ENCODE data around the gene PMM2. TPM values are rescaled to one million over a fixed set of nuclear protein-coding genes. Genes with fewer than 3 reads are reported as not detected.

The PMM2 gene
- total RNA-seq, 1 donor = 42.7 TPM

DNA sequence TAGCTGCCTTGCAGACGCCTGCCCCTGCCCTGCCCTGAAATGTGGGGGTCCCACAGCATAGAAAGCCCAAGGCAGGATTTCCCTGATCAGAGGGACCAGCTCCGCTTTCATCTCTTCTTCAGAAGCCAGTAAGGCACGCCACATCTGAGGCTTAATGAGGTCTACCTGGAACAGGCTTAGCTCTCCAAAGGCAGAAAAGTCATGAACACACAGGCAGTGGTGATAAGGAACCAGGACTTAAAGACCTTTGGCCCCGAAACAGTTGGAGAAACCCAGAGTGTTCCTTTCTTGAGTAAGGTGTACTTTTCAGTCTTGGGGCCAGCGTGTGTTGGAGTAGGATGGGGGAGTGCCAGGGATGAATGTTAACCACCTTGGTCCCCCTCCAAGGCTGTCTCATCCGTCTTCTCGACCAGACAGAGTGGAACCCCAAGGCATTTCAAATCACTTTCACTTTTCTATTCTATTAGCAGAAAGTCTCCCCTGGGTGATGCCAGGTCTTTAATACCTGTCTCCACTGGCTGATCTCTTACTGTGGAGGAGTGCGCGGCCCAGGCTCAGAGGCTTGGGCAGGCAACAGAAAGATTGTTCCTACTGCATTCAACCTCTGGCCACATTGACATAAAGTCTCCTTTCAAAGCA, 44.1 kb upstream of the PMM2 start:
- DNase-seq (ENCODE audit: insufficient read length, low spot score, missing footprints) = no peak
- Histone ChIP-seq H3K79me2 (ENCODE audit: insufficient read depth, low read length) (no peaks in the 10 kb centered on the region), H3K27me3 (ENCODE audit: insufficient read depth, low read length) (no peaks in the 10 kb centered on the region), H4K20me1 (ENCODE audit: insufficient read depth, low read length) (no peaks in the 10 kb centered on the region), H3K36me3 (ENCODE audit: insufficient read depth, low read length) (no peaks in the 10 kb centered on the region), H3K27ac (ENCODE audit: low read depth, low read length) (no peak overlapping the region), H3K4me1 (ENCODE audit: insufficient read depth, low read length) (peaks cover 9% of the 10 kb centered on the region), H3K9me3 (ENCODE audit: low read depth, low read length) (no peaks in the 10 kb centered on the region), H3K4me2 (ENCODE audit: insufficient read depth, low read length) (no peak overlapping the region), H2AFZ (ENCODE audit: low read length) (no peak overlapping the region), H3K4me3 (ENCODE audit: insufficient read depth, low read length) (no peak overlapping the region)
- TF ChIP-seq, protein P1, sequence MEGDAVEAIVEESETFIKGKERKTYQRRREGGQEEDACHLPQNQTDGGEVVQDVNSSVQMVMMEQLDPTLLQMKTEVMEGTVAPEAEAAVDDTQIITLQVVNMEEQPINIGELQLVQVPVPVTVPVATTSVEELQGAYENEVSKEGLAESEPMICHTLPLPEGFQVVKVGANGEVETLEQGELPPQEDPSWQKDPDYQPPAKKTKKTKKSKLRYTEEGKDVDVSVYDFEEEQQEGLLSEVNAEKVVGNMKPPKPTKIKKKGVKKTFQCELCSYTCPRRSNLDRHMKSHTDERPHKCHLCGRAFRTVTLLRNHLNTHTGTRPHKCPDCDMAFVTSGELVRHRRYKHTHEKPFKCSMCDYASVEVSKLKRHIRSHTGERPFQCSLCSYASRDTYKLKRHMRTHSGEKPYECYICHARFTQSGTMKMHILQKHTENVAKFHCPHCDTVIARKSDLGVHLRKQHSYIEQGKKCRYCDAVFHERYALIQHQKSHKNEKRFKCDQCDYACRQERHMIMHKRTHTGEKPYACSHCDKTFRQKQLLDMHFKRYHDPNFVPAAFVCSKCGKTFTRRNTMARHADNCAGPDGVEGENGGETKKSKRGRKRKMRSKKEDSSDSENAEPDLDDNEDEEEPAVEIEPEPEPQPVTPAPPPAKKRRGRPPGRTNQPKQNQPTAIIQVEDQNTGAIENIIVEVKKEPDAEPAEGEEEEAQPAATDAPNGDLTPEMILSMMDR (IDR thresholded peaks at IDR 0.05; ENCODE audit: extremely low read depth, low read depth, low read length) = no peak

DNA sequence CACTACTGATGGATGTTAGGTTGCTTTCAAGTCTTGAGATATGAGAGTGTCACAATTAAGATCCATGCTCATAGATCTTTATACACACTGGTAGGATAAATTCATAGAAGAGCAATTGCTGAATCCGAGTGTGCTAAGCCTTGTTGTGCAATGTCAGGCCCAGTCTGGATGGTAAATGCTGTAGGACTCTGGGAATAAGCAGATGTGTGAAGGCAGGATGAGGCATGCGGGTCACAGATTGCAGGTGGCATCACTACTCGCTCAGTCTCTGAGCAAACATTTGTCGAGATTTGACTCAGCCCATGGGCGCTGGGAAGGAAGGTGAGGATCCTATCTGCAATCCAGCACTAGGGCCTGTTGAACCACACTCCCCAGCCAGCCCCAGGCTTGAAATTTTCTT, 40.9 kb upstream of the PMM2 start:
- Histone ChIP-seq H2AFZ (ENCODE audit: low read length) (no peak overlapping the region), H3K27me3 (ENCODE audit: insufficient read depth, low read length) (no peaks in the 10 kb centered on the region), H3K4me1 (ENCODE audit: insufficient read depth, low read length) (peaks cover 8% of the 10 kb centered on the region), H3K4me2 (ENCODE audit: insufficient read depth, low read length) (no peak overlapping the region), H3K4me3 (ENCODE audit: insufficient read depth, low read length) (no peak overlapping the region), H3K27ac (ENCODE audit: low read depth, low read length) (no peak overlapping the region), H3K79me2 (ENCODE audit: insufficient read depth, low read length) (no peaks in the 10 kb centered on the region), H4K20me1 (ENCODE audit: insufficient read depth, low read length) (no peaks in the 10 kb centered on the region), H3K9me3 (ENCODE audit: low read depth, low read length) (no peaks in the 10 kb centered on the region), H3K36me3 (ENCODE audit: insufficient read depth, low read length) (no peaks in the 10 kb centered on the region)
- TF ChIP-seq, protein P1 (IDR thresholded peaks at IDR 0.05; ENCODE audit: extremely low read depth, low read depth, low read length) = no peak
- no peak for DNase-seq (ENCODE audit: insufficient read length, low spot score, missing footprints)

DNA sequence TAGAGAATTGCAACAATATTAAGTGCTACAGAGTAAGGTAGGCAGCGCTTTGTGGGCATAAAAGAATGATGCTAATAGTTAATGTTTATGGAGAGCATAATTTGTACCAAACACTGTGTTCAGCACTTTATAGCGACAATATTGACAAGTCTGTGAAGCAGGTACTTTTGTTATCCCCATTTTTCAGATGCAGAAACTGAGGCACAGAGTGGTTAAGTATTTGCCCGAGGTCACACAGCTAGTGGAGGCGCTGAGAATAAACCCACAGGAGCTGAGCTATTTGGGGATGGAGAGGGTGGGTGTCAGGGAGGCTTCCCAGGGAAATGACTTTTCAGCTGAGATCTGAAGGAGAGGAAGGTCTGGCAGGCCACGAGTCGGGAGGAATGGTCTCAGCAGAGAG, 39.6 kb upstream of the PMM2 start:
- H3K27me3 ChIP-seq (ENCODE audit: insufficient read depth, low read length) = no peaks in the 10 kb centered on the region

DNA sequence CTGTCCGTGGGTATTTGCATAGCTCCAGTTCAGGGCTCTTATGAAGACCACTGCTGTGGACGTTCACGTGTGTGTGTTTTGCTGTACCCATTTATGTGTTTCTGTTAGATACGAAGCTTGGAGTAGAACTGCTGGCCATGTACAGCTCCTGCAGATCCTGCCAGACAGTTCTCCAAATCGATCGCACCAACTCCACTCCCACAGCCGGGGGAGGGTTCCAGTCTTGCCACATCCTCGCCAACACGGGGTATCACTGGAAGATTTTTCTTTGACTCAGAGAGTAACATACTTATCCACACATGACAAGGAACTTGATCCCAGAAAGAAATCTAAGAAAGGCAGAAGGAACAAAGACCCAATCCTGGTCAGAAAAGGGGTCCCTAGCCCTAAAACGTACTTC, 37.6 kb upstream of the PMM2 start:
- H4K20me1 ChIP-seq (ENCODE audit: insufficient read depth, low read length) = no peaks in the 10 kb centered on the region
- H3K4me2 ChIP-seq (ENCODE audit: insufficient read depth, low read length) = no peak overlapping the region
- no peaks in the 10 kb centered on the region for H3K36me3 ChIP-seq (ENCODE audit: insufficient read depth, low read length)
- no peaks in the 10 kb centered on the region for H3K27me3 ChIP-seq (ENCODE audit: insufficient read depth, low read length)
- no peak overlapping the region for H2AFZ ChIP-seq (ENCODE audit: low read length)
- H3K9me3 ChIP-seq (ENCODE audit: low read depth, low read length) = no peaks in the 10 kb centered on the region
- no peak for DNase-seq (ENCODE audit: insufficient read length, low spot score, missing footprints)
- no peak overlapping the region for H3K4me3 ChIP-seq (ENCODE audit: insufficient read depth, low read length)
- H3K79me2 ChIP-seq (ENCODE audit: insufficient read depth, low read length) = no peaks in the 10 kb centered on the region
- no peaks in the 10 kb centered on the region for H3K4me1 ChIP-seq (ENCODE audit: insufficient read depth, low read length)
- H3K27ac ChIP-seq (ENCODE audit: low read depth, low read length) = no peak overlapping the region
- TF ChIP-seq, protein P1 (IDR thresholded peaks at IDR 0.05; ENCODE audit: extremely low read depth, low read depth, low read length) = no peak

More for the DNA sequence above, 39.6 kb upstream of the PMM2 start:
- no peaks in the 10 kb centered on the region for H4K20me1 ChIP-seq (ENCODE audit: insufficient read depth, low read length)
- no peaks in the 10 kb centered on the region for H3K36me3 ChIP-seq (ENCODE audit: insufficient read depth, low read length)
- H3K4me2 ChIP-seq (ENCODE audit: insufficient read depth, low read length) = no peak overlapping the region
- no peak overlapping the region for H3K27ac ChIP-seq (ENCODE audit: low read depth, low read length)
- DNase-seq (ENCODE audit: insufficient read length, low spot score, missing footprints) = no peak
- TF ChIP-seq, protein P1 (IDR thresholded peaks at IDR 0.05; ENCODE audit: extremely low read depth, low read depth, low read length) = no peak
- no peaks in the 10 kb centered on the region for H3K9me3 ChIP-seq (ENCODE audit: low read depth, low read length)
- no peaks in the 10 kb centered on the region for H3K79me2 ChIP-seq (ENCODE audit: insufficient read depth, low read length)
- no peaks in the 10 kb centered on the region for H3K4me1 ChIP-seq (ENCODE audit: insufficient read depth, low read length)
- H3K4me3 ChIP-seq (ENCODE audit: insufficient read depth, low read length) = no peak overlapping the region
- H2AFZ ChIP-seq (ENCODE audit: low read length) = no peak overlapping the region
